ENCODE measurements around the gene PAH. TPM values are rescaled to one million over a fixed set of nuclear protein-coding genes. Genes with fewer than 3 reads are reported as not detected.

The PAH gene
- total and polyA plus RNA-seq, 2 of the 4 experiments (the other 2 are of a cell fraction) = not detected

DNA sequence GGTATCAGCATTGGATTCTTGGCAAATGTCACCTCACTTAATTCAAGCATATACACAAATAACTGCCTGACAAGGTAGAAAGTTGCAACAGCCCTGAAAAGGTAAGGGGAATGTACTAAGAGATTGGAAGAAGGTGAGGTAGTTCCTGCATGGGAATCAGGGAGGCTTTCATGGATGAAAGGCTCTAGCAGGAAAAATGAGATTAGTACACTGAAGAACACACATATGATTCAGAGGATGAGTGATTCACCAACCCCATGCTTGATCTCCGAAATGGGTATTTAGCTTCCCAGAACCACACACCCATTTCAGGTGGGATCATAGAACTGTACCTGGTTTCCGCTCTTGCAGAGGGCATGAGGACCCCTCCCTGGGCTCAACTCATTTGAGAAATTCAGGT is 65.8 kb downstream of the PAH start:
- Histone ChIP-seq H2AK9ac (replicated peaks; ENCODE audit: low read depth, low read length, poor library complexity) (no peak overlapping the region), H3K14ac (replicated peaks; ENCODE audit: low read depth, low read length) (no peak overlapping the region), H2BK20ac (ENCODE audit: low read depth, low read length) (no peak overlapping the region), H3K36me3 (ENCODE audit: control insufficient read depth, insufficient read depth, low read length) (no peaks in the 10 kb centered on the region), H2BK15ac (ENCODE audit: low read depth, low read length) (no peak overlapping the region), H3K4me3 (ENCODE audit: insufficient read depth, low read depth, low read length) (no peak overlapping the region), H3K27me3 (ENCODE audit: control insufficient read depth, insufficient read depth, low read length) (no peaks in the 10 kb centered on the region), H3K23ac (ENCODE audit: low read depth, low read length) (no peak overlapping the region), H2AK5ac (ENCODE audit: low read depth, low read length) (no peak overlapping the region), H2BK5ac (ENCODE audit: low read depth, low read length, poor library complexity, severe bottlenecking) (no peak overlapping the region), H3K9ac (ENCODE audit: low read depth, low read length) (no peak overlapping the region), H3K4me1 (ENCODE audit: control insufficient read depth, insufficient read depth, low read length) (no peaks in the 10 kb centered on the region), H2BK120ac (ENCODE audit: low read depth, low read length) (no peak overlapping the region), H4K5ac (ENCODE audit: low read depth, low read length) (no peak overlapping the region), H3K27ac (ENCODE audit: insufficient read depth, low read length) (no peak overlapping the region), H3K56ac (ENCODE audit: extremely low read depth, insufficient read depth, low read length) (no peak overlapping the region), H2AFZ (replicated peaks; ENCODE audit: low read length, poor library complexity) (no peak overlapping the region), H3K18ac (ENCODE audit: low read depth, low read length) (no peak overlapping the region), H4K20me1 (ENCODE audit: insufficient read depth, low read length) (no peaks in the 10 kb centered on the region), H4K8ac (ENCODE audit: low read depth in 2 of 2, low read length in 2 of 2) (no peak overlapping the region), H3K79me1 (ENCODE audit: low read depth in 1 of 2, low read length in 2 of 2) (no peaks in the 10 kb centered on the region), H4K91ac (ENCODE audit: insufficient read depth, low read depth, low read length) (no peak overlapping the region), H3K9me3 (ENCODE audit: control insufficient read depth, insufficient read depth, low read length) (peaks cover 23% of the 10 kb centered on the region; the same call in 1 of the 2 replicates), H3K9me1 (ENCODE audit: insufficient read depth, low read length) (no peaks in the 10 kb centered on the region), H3K4me2 (ENCODE audit: low read depth, low read length) (no peak overlapping the region), H3K4ac (ENCODE audit: low read depth, low read length) (no peak overlapping the region)
- dilution Hi-C loops (cut with HindIII; ENCODE audit: low sequenced_read_pairs, unreplicated experiment) = no loop called here
- no TSS peak for BruUV-seq (replicated peaks)
- WGBS, 2 experiments (ENCODE audit: extremely low coverage in 2 of 2, insufficient read length in 1 of 2) = 100% methylated on average over 1 of the region's 2 CpGs; no CpG with 5 or more reads in 1 of the 2 experiments
- ChIA-PET POLR2A (ENCODE audit: unreplicated experiment) (no interaction called here), CTCF (no interaction called here)
- intact Hi-C loops (cut with micrococcal nuclease) = no loop called here
- in situ Hi-C loops (cut with MboI; ENCODE audit: low sequenced_read_pairs) = no loop called here
- ATAC-seq (ENCODE audit: low read depth) (no peak), DNase-seq (no peak)
- TF ChIP-seq MAZ (IDR thresholded peaks at IDR 0.05; ENCODE audit: borderline replicate concordance, low read depth, low read length) (no peak), RFX5 (IDR thresholded peaks at IDR 0.05; ENCODE audit: low read depth, low read length) (no peak), POLR2A (IDR thresholded peaks at IDR 0.05; ENCODE audit: low read depth, low read length) (no peak), BHLHE40 (IDR thresholded peaks at IDR 0.05; ENCODE audit: low read depth, low read length) (no peak), MAFK (IDR thresholded peaks at IDR 0.05; ENCODE audit: low read depth, low read length) (no peak), RAD21 (IDR thresholded peaks at IDR 0.05; ENCODE audit: low read length) (no peak), CHD1 (IDR thresholded peaks at IDR 0.05; ENCODE audit: low read depth, low read length) (no peak), SMC3 (IDR thresholded peaks at IDR 0.05; ENCODE audit: low read depth, low read length) (no peak), RCOR1 (IDR thresholded peaks at IDR 0.05; ENCODE audit: insufficient replicate concordance, low read length) (no peak), FOS (IDR thresholded peaks at IDR 0.05; ENCODE audit: low read depth, low read length) (no peak)
- TF ChIP-seq, protein P1, sequence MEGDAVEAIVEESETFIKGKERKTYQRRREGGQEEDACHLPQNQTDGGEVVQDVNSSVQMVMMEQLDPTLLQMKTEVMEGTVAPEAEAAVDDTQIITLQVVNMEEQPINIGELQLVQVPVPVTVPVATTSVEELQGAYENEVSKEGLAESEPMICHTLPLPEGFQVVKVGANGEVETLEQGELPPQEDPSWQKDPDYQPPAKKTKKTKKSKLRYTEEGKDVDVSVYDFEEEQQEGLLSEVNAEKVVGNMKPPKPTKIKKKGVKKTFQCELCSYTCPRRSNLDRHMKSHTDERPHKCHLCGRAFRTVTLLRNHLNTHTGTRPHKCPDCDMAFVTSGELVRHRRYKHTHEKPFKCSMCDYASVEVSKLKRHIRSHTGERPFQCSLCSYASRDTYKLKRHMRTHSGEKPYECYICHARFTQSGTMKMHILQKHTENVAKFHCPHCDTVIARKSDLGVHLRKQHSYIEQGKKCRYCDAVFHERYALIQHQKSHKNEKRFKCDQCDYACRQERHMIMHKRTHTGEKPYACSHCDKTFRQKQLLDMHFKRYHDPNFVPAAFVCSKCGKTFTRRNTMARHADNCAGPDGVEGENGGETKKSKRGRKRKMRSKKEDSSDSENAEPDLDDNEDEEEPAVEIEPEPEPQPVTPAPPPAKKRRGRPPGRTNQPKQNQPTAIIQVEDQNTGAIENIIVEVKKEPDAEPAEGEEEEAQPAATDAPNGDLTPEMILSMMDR (conservative IDR thresholded peaks at IDR 0.05; ENCODE audit: low read depth, low read length) = no peak
- TF ChIP-seq, protein P2, sequence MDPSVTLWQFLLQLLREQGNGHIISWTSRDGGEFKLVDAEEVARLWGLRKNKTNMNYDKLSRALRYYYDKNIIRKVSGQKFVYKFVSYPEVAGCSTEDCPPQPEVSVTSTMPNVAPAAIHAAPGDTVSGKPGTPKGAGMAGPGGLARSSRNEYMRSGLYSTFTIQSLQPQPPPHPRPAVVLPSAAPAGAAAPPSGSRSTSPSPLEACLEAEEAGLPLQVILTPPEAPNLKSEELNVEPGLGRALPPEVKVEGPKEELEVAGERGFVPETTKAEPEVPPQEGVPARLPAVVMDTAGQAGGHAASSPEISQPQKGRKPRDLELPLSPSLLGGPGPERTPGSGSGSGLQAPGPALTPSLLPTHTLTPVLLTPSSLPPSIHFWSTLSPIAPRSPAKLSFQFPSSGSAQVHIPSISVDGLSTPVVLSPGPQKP (IDR thresholded peaks at IDR 0.05; ENCODE audit: borderline replicate concordance, low read depth, low read length) = no peak

All from IMR-90 (cell line).